Natural killer cell treated with Interleukin-12 subunit alpha and Interleukin-12 subunit beta and Interleukin-15 and Interleukin-18, amount 100 ng/mL, for 72 hours (primary cell): ENCODE data around the gene LIMCH1. TPM values are rescaled to one million over a fixed set of nuclear protein-coding genes. Genes with fewer than 3 reads are reported as not detected.

Experiments used
- ATAC-seq, 2 donors: fragments of 150-1000 bp; cut with Tn5 transposase in 1 of 2; sonication (Bioruptor Pico), chemical (Tn5 transposase) in 1 of 2; 2 replicates each; pipeline ENCODE4 v1.10.0; 2021
- DNase-seq: peaks from one replicate; pipeline ENCODE4 v3.0.0; 2022; ENCODE audit warnings: low spot score
- H3K27ac Mint-ChIP-seq, 2 donors: 1 replicate in 1 of 2; 2 replicates in 1 of 2; pipeline ENCODE4 v1.8.0; 2022; ENCODE audit warnings: mixed read lengths in 2 of 2, mild to moderate bottlenecking in 1 of 2, moderate library complexity in 1 of 2
- H3K27me3 Mint-ChIP-seq, 2 donors: 1 replicate in 1 of 2; 2 replicates in 1 of 2; pipeline ENCODE4 v1.8.0; 2022; ENCODE audit warnings: mixed read lengths in 2 of 2
- H3K36me3 Mint-ChIP-seq: one replicate; pipeline ENCODE4 v1.8.0; 2022; ENCODE audit warnings: mixed read lengths
- H3K4me1 Mint-ChIP-seq, 2 donors: 1 replicate in 1 of 2; 2 replicates in 1 of 2; pipeline ENCODE4 v1.8.0; 2022; ENCODE audit warnings: low read depth in 2 of 2, mixed read lengths in 2 of 2, mild to moderate bottlenecking in 1 of 2
- H3K4me3 Mint-ChIP-seq: one replicate; pipeline ENCODE4 v1.8.0; 2022; ENCODE audit warnings: mixed read lengths
- H3K9me3 Mint-ChIP-seq: 2 replicates; pipeline ENCODE4 v1.8.0; 2022; ENCODE audit warnings: mixed read lengths
- total RNA-seq, 2 donors: library from RNA; stranded (reverse); gene quantifications; one replicate each; pipeline ENCODE4 v1.2.3, GENCODE V29; 2022

Gene LIMCH1
- total RNA-seq, 2 donors from 2014 or later, result not detected

GRCh38 chr4:41538887-41539498 lies 1.0 kb downstream of the LIMCH1 start:
- Mint-ChIP-seq H3K27me3 (peaks cover 0 to 2% of the 10 kb centered on the region in 2 donors), H3K27ac (no peak overlapping the region), H3K36me3 (no peaks in the 10 kb centered on the region), H3K4me3 (no peak overlapping the region), H3K4me1 (no peaks in the 10 kb centered on the region), H3K9me3 (peaks cover 3% of the 10 kb centered on the region)
- DNase-seq, result no peak
- ATAC-seq, result no peak

- no peak for ATAC-seq
Observed at GRCh38 chr4:41539711-41540110, 1.8 kb downstream of the LIMCH1 start.

GRCh38 chr4:41540687-41541086 lies 2.7 kb downstream of the LIMCH1 start:
- H3K27me3 Mint-ChIP-seq, result peaks cover 0 to 4% of the 10 kb centered on the region in 2 donors
- peaks cover 8% of the 10 kb centered on the region for H3K9me3 Mint-ChIP-seq
- no peaks in the 10 kb centered on the region for H3K36me3 Mint-ChIP-seq
- H3K4me3 Mint-ChIP-seq, result no peak overlapping the region
- ATAC-seq, result no peak
- no peaks in the 10 kb centered on the region for H3K4me1 Mint-ChIP-seq
- H3K27ac Mint-ChIP-seq, result no peak overlapping the region
- DNase-seq, result no peak

More at GRCh38 chr4:41539711-41540110, 1.8 kb downstream of the LIMCH1 start:
- no peak overlapping the region for H3K27ac Mint-ChIP-seq
- DNase-seq, result no peak
- no peak overlapping the region for H3K4me3 Mint-ChIP-seq
- H3K36me3 Mint-ChIP-seq, result no peaks in the 10 kb centered on the region
- no peaks in the 10 kb centered on the region for H3K4me1 Mint-ChIP-seq
- peaks cover 0 to 5% of the 10 kb centered on the region in 2 donors for H3K27me3 Mint-ChIP-seq
- peaks cover 6% of the 10 kb centered on the region for H3K9me3 Mint-ChIP-seq

- Mint-ChIP-seq H3K4me1 (no peaks in the 10 kb centered on the region), H3K9me3 (peaks cover 8% of the 10 kb centered on the region), H3K4me3 (no peak overlapping the region), H3K36me3 (no peaks in the 10 kb centered on the region), H3K27me3 (peaks cover 0 to 4% of the 10 kb centered on the region in 2 donors), H3K27ac (no peak overlapping the region)
- DNase-seq, result no peak
- ATAC-seq, result no peak
Observed at GRCh38 chr4:41541687-41542094, 3.7 kb downstream of the LIMCH1 start.

- Mint-ChIP-seq H3K4me3 (no peak overlapping the region), H3K9me3 (peaks cover 8% of the 10 kb centered on the region), H3K36me3 (no peaks in the 10 kb centered on the region), H3K27me3 (peaks cover 0 to 4% of the 10 kb centered on the region in 2 donors), H3K4me1 (no peaks in the 10 kb centered on the region), H3K27ac (no peak overlapping the region)
- ATAC-seq (no peak), DNase-seq (no peak)
Observed at GRCh38 chr4:41542526-41543275, 4.7 kb downstream of the LIMCH1 start.

- no peaks in the 10 kb centered on the region for H3K36me3 Mint-ChIP-seq
- H3K4me3 Mint-ChIP-seq, result no peak overlapping the region
- H3K9me3 Mint-ChIP-seq, result peaks cover 8% of the 10 kb centered on the region
- no peak for ATAC-seq
- no peak overlapping the region for H3K27ac Mint-ChIP-seq
- peaks cover 0 to 4% of the 10 kb centered on the region in 2 donors for H3K27me3 Mint-ChIP-seq
- no peaks in the 10 kb centered on the region for H3K4me1 Mint-ChIP-seq
- no peak for DNase-seq
Observed at GRCh38 chr4:41545238-41545637, 7.3 kb downstream of the LIMCH1 start.

GRCh38 chr4:41546638-41547037 lies 8.7 kb downstream of the LIMCH1 start:
- Mint-ChIP-seq H3K9me3 (peaks cover 6% of the 10 kb centered on the region), H3K4me1 (no peaks in the 10 kb centered on the region), H3K27ac (no peak overlapping the region), H3K4me3 (no peak overlapping the region), H3K36me3 (no peaks in the 10 kb centered on the region), H3K27me3 (peaks cover 0 to 4% of the 10 kb centered on the region in 2 donors)
- ATAC-seq (no peak), DNase-seq (no peak)

- H3K36me3 Mint-ChIP-seq, result no peaks in the 10 kb centered on the region
- H3K4me1 Mint-ChIP-seq, result no peaks in the 10 kb centered on the region
- peaks cover 0 to 4% of the 10 kb centered on the region in 2 donors for H3K27me3 Mint-ChIP-seq
- ATAC-seq, result no peak
- no peak overlapping the region for H3K27ac Mint-ChIP-seq
- no peak overlapping the region for H3K4me3 Mint-ChIP-seq
- peaks cover 9% of the 10 kb centered on the region for H3K9me3 Mint-ChIP-seq
- no peak for DNase-seq
Observed at GRCh38 chr4:41548305-41548880, 10.4 kb downstream of the LIMCH1 start.

- peaks cover 0 to 4% of the 10 kb centered on the region in 2 donors for H3K27me3 Mint-ChIP-seq
- ATAC-seq (no peak), DNase-seq (no peak)
- H3K27ac Mint-ChIP-seq, result no peak overlapping the region
- no peaks in the 10 kb centered on the region for H3K36me3 Mint-ChIP-seq
- H3K4me3 Mint-ChIP-seq, result no peak overlapping the region
- H3K4me1 Mint-ChIP-seq, result no peaks in the 10 kb centered on the region
- peaks cover 8% of the 10 kb centered on the region for H3K9me3 Mint-ChIP-seq
Observed at GRCh38 chr4:41549478-41549877, 11.5 kb downstream of the LIMCH1 start.

GRCh38 chr4:41550308-41550707 lies 12.4 kb downstream of the LIMCH1 start:
- H3K9me3 Mint-ChIP-seq, result peaks cover 4% of the 10 kb centered on the region
- no peak overlapping the region for H3K4me3 Mint-ChIP-seq
- ATAC-seq (no peak), DNase-seq (no peak)
- H3K27ac Mint-ChIP-seq, result no peak overlapping the region
- no peaks in the 10 kb centered on the region for H3K4me1 Mint-ChIP-seq
- no peaks in the 10 kb centered on the region for H3K27me3 Mint-ChIP-seq
- H3K36me3 Mint-ChIP-seq, result no peaks in the 10 kb centered on the region

- DNase-seq (no peak), ATAC-seq (no peak)
- Mint-ChIP-seq H3K4me1 (no peaks in the 10 kb centered on the region), H3K27me3 (no peaks in the 10 kb centered on the region), H3K9me3 (peaks cover 4% of the 10 kb centered on the region), H3K27ac (no peak overlapping the region), H3K36me3 (no peaks in the 10 kb centered on the region), H3K4me3 (no peak overlapping the region)
Observed at GRCh38 chr4:41551536-41551935, 13.6 kb downstream of the LIMCH1 start.

GRCh38 chr4:41554905-41555304 lies 16.9 kb downstream of the LIMCH1 start:
- ATAC-seq, result no peak
- Mint-ChIP-seq H3K9me3 (peaks cover 7% of the 10 kb centered on the region), H3K27ac (no peak overlapping the region), H3K4me3 (no peak overlapping the region), H3K27me3 (no peaks in the 10 kb centered on the region), H3K4me1 (no peaks in the 10 kb centered on the region), H3K36me3 (no peaks in the 10 kb centered on the region)
- no peak for DNase-seq

GRCh38 chr4:41556526-41556925 lies 18.6 kb downstream of the LIMCH1 start:
- Mint-ChIP-seq H3K27ac (no peak overlapping the region), H3K4me3 (no peak overlapping the region), H3K4me1 (no peaks in the 10 kb centered on the region), H3K27me3 (no peaks in the 10 kb centered on the region), H3K36me3 (no peaks in the 10 kb centered on the region), H3K9me3 (peaks cover 7% of the 10 kb centered on the region)
- DNase-seq, result no peak
- ATAC-seq, result no peak

- DNase-seq, result no peak
- ATAC-seq, result no peak
- Mint-ChIP-seq H3K27ac (no peak overlapping the region), H3K36me3 (no peaks in the 10 kb centered on the region), H3K27me3 (no peaks in the 10 kb centered on the region), H3K9me3 (peaks cover 4% of the 10 kb centered on the region), H3K4me1 (no peaks in the 10 kb centered on the region), H3K4me3 (no peak overlapping the region)
Observed at GRCh38 chr4:41559940-41560516, 22.1 kb downstream of the LIMCH1 start.
